ENCODE results near the gene EIF4E2.

Gene EIF4E2

GRCh38 chr2:232575404-232575746 lies 24.9 kb downstream of the EIF4E2 start:
- DNase-seq (ENCODE audit: low spot score), result no peak
- Mint-ChIP-seq H3K36me3 (ENCODE audit: low read depth) (peaks cover 35% of the 10 kb centered on the region), H3K27ac (no peak overlapping the region), H3K9me3 (no peaks in the 10 kb centered on the region), H3K27me3 (ENCODE audit: low read depth) (no peaks in the 10 kb centered on the region), H3K4me1 (ENCODE audit: low read depth) (peaks cover 7% of the 10 kb centered on the region), H3K4me3 (no peak overlapping the region)

DNA sequence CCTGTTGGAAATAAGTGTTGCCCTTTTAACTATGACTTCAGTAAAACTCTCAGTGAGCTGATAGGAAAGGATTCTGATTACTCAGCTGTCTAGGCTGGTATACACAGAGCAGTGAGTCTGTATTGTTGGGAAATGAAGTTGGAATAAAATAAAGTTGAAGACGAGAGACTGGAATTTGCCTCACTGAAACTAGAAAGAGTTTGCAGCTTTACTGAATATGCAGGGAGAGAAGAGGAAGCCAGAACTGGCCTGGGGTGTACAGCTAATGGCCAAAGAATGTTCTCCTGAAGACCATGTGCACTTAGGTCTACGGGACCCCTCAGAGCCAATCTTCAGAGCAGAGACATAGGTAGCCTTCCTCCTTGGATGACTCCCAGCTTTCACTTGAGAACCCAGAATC lies 26.5 kb downstream of the EIF4E2 start:
- no peak overlapping the region for H3K27ac Mint-ChIP-seq
- no peak overlapping the region for H3K4me3 Mint-ChIP-seq
- no peaks in the 10 kb centered on the region for H3K27me3 Mint-ChIP-seq (ENCODE audit: low read depth)
- H3K4me1 Mint-ChIP-seq (ENCODE audit: low read depth), result peaks cover 13% of the 10 kb centered on the region
- DNase-seq (ENCODE audit: low spot score), result no peak
- H3K9me3 Mint-ChIP-seq, result no peaks in the 10 kb centered on the region
- H3K36me3 Mint-ChIP-seq (ENCODE audit: low read depth), result peaks cover 44% of the 10 kb centered on the region

DNA sequence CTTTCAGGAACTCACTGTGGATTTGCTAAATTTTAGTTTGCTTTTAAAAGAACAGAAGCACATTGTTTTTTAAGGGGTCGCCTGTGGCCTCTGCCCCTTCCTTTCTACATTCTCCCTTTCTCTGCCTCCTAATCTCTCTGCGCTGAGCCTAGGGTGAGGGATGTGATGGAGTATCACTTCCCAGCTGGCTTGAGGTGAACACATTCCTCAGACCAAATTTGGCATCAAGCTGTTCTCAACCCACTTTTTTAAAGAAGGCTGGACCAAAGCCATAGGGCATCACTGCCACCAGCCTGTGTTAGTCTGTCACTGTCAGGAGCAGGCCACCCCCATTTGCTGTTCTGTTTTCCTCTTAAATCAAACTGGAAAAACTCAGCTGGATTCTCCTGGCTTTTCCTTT lies 27.4 kb downstream of the EIF4E2 start:
- Mint-ChIP-seq H3K27ac (no peak overlapping the region), H3K4me3 (no peak overlapping the region), H3K9me3 (no peaks in the 10 kb centered on the region), H3K36me3 (ENCODE audit: low read depth) (peaks cover 47% of the 10 kb centered on the region), H3K27me3 (ENCODE audit: low read depth) (no peaks in the 10 kb centered on the region), H3K4me1 (ENCODE audit: low read depth) (peaks cover 13% of the 10 kb centered on the region)
- DNase-seq (ENCODE audit: low spot score), result no peak

GRCh38 chr2:232578626-232579025 lies 28.1 kb downstream of the EIF4E2 start:
- no peak for DNase-seq (ENCODE audit: low spot score)
- Mint-ChIP-seq H3K36me3 (ENCODE audit: low read depth) (peaks cover 50% of the 10 kb centered on the region), H3K9me3 (no peaks in the 10 kb centered on the region), H3K27me3 (ENCODE audit: low read depth) (no peaks in the 10 kb centered on the region), H3K27ac (no peak overlapping the region), H3K4me3 (no peak overlapping the region), H3K4me1 (ENCODE audit: low read depth) (peaks cover 13% of the 10 kb centered on the region)

DNA sequence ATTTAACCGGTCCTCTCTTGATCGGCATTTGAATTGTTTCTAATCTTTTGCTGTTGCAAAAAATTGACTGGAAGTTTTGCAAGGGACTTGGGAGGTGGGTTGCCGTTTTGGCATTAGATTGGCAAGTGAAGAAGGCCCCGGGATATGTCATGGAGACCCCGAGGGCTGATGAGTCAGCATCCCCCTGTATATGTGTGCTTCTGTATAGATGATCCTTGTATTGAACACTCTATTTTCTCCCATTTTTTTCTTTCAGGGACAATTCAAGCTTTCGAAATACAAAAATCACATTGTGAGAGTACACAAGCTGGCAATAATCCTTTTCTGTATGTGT lies 30.1 kb downstream of the EIF4E2 start:
- Mint-ChIP-seq H3K36me3 (ENCODE audit: low read depth) (peaks cover 39% of the 10 kb centered on the region), H3K27me3 (ENCODE audit: low read depth) (no peaks in the 10 kb centered on the region), H3K9me3 (no peaks in the 10 kb centered on the region), H3K4me3 (no peak overlapping the region), H3K4me1 (ENCODE audit: low read depth) (peaks cover 13% of the 10 kb centered on the region), H3K27ac (no peak overlapping the region)
- no peak for DNase-seq (ENCODE audit: low spot score)

DNA sequence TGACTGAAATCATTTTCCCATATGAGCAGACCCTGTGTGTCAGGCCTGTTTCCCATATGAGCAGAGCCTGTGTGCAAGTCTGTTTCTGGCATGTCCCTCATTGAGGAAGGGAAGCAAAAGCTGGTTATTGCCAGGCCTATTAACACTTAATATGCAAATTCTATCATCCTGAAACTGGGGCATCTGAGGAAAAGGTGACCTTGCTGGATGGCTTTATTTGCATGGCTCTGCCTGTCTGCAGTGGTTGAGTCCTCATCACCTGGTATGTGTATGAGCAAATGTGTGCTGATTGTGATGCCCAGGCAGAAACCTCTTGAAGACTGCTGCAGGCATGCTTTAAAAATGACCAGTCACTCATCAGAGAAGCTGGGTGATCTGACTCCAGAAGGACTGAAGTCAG lies 31.2 kb downstream of the EIF4E2 start:
- Mint-ChIP-seq H3K4me1 (ENCODE audit: low read depth) (peaks cover 13% of the 10 kb centered on the region), H3K27ac (no peak overlapping the region), H3K9me3 (no peaks in the 10 kb centered on the region), H3K27me3 (ENCODE audit: low read depth) (no peaks in the 10 kb centered on the region), H3K36me3 (ENCODE audit: low read depth) (peaks cover 34% of the 10 kb centered on the region), H3K4me3 (no peak overlapping the region)
- no peak for DNase-seq (ENCODE audit: low spot score)

DNA sequence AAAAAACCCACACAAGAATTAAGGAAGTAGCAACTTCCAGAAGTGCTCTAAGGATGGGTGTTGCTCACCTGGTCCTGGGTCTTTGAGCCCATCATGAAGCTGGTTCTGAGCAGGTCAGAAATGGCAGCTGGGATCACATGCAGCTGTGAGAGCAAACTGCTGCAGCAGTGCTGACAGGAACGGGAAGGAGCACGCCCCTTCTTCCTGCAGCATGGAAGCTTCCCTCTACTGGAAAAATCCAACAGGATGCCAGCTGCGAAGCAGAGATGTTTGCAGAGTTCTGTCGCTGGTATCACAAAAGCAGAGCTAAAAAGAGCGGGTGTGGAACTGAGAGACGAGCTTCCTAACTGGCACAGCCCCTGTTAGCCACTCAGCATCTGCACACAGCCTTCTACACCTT lies 33.7 kb downstream of the EIF4E2 start:
- Mint-ChIP-seq H3K27me3 (ENCODE audit: low read depth) (no peaks in the 10 kb centered on the region), H3K4me1 (ENCODE audit: low read depth) (peaks cover 13% of the 10 kb centered on the region), H3K9me3 (no peaks in the 10 kb centered on the region), H3K4me3 (no peak overlapping the region), H3K27ac (no peak overlapping the region), H3K36me3 (ENCODE audit: low read depth) (peaks cover 23% of the 10 kb centered on the region)
- no peak for DNase-seq (ENCODE audit: low spot score)

DNA sequence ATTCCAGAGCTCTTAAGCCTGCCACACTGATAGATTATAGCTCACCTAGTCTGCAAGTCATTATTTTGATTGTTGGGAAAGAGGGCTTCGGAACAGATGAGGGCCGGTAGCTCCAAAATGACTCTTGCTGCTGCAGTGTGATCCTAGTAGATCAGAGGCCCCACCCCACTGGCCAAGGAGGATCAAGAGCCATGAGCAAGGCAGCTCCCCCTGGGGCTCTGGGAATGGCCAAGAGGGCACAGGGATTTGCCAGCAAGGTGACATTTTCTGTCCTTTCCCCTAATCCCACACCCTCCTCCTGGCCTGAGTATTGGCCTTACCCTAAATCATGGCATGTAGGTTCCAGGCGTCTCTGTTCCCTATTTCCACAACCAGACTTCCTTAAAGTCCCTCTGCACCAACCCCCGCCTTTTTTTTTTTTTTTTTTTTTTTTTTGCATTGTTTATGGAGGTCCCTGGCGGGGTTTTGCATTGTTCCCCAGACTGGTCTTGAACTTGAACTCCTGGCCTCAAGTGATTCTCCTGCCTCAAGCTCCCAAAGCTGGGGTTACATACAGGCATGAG lies 36.5 kb downstream of the EIF4E2 start:
- no peaks in the 10 kb centered on the region for H3K9me3 Mint-ChIP-seq
- no peaks in the 10 kb centered on the region for H3K4me1 Mint-ChIP-seq (ENCODE audit: low read depth)
- no peak for DNase-seq (ENCODE audit: low spot score)
- no peak overlapping the region for H3K4me3 Mint-ChIP-seq
- H3K36me3 Mint-ChIP-seq (ENCODE audit: low read depth), result peaks cover 6% of the 10 kb centered on the region
- no peaks in the 10 kb centered on the region for H3K27me3 Mint-ChIP-seq (ENCODE audit: low read depth)
- H3K27ac Mint-ChIP-seq, result no peak overlapping the region

GRCh38 chr2:232587512-232587911 lies 37.0 kb downstream of the EIF4E2 start:
- Mint-ChIP-seq H3K4me3 (no peak overlapping the region), H3K9me3 (no peaks in the 10 kb centered on the region), H3K4me1 (ENCODE audit: low read depth) (no peaks in the 10 kb centered on the region), H3K27me3 (ENCODE audit: low read depth) (no peaks in the 10 kb centered on the region), H3K36me3 (ENCODE audit: low read depth) (peaks cover 3% of the 10 kb centered on the region), H3K27ac (peak overlapping the region; percentile 8)
- no peak for DNase-seq (ENCODE audit: low spot score)

DNA sequence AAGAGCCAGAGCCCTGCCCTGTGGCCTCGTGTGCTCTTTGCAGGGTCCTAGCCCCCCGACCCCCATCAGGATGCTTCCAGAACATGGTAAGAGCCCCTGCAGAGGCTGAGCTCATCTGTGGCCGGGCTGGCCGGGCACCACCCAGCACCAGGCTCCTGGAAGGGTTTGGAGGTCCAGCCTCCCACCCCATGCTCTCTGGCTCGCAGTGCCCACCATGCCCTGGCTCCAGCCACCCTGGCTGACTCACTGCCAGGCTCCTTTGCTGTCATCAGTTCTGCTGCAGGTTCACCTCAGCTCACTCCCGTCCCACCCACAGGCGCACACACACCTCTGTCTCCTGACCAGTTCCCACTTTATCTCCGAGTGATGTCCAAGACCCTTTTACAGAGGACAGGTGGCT lies 37.5 kb downstream of the EIF4E2 start:
- peaks cover 3% of the 10 kb centered on the region for H3K4me1 Mint-ChIP-seq (ENCODE audit: low read depth)
- no peak for DNase-seq (ENCODE audit: low spot score)
- no peaks in the 10 kb centered on the region for H3K9me3 Mint-ChIP-seq
- no peak overlapping the region for H3K4me3 Mint-ChIP-seq
- no peaks in the 10 kb centered on the region for H3K27me3 Mint-ChIP-seq (ENCODE audit: low read depth)
- no peak overlapping the region for H3K27ac Mint-ChIP-seq
- peaks cover 3% of the 10 kb centered on the region for H3K36me3 Mint-ChIP-seq (ENCODE audit: low read depth)

GRCh38 chr2:232588680-232589585 lies 38.4 kb downstream of the EIF4E2 start:
- no peaks in the 10 kb centered on the region for H3K9me3 Mint-ChIP-seq
- H3K4me1 Mint-ChIP-seq (ENCODE audit: low read depth), result peaks cover 6% of the 10 kb centered on the region
- H3K36me3 Mint-ChIP-seq (ENCODE audit: low read depth), result no peaks in the 10 kb centered on the region
- H3K27me3 Mint-ChIP-seq (ENCODE audit: low read depth), result no peaks in the 10 kb centered on the region
- H3K4me3 Mint-ChIP-seq, result no peak overlapping the region
- no peak overlapping the region for H3K27ac Mint-ChIP-seq
- no peak for DNase-seq (ENCODE audit: low spot score)

- peak overlapping the region; percentile 9 for H3K4me3 Mint-ChIP-seq
- no peaks in the 10 kb centered on the region for H3K9me3 Mint-ChIP-seq
- H3K27ac Mint-ChIP-seq, result no peak overlapping the region
- H3K36me3 Mint-ChIP-seq (ENCODE audit: low read depth), result no peaks in the 10 kb centered on the region
- no peaks in the 10 kb centered on the region for H3K27me3 Mint-ChIP-seq (ENCODE audit: low read depth)
- DNase-seq (ENCODE audit: low spot score), result no peak
- peaks cover 6% of the 10 kb centered on the region for H3K4me1 Mint-ChIP-seq (ENCODE audit: low read depth)
Observed at GRCh38 chr2:232592772-232593395, 42.4 kb downstream of the EIF4E2 start.

DNA sequence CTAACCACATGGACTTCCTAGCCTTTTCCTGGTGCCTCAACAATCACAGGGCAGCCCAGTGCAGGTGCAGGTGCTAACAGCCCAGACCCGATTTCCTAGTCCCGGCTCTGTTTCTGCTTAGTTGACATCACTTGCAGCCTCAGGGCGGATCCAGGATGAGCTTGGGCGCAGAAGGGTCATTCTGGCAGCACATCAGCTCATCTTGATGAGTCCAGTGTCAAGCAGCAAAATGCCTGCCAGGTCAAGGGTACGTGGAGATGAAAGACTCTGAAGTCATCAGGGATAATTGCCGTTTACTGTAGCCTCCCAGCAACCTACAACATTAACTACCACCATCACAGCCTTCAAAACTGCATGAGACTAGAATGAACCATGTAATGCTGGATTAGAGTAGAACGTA lies 43.5 kb downstream of the EIF4E2 start:
- no peaks in the 10 kb centered on the region for H3K9me3 Mint-ChIP-seq
- no peak overlapping the region for H3K4me3 Mint-ChIP-seq
- no peaks in the 10 kb centered on the region for H3K27me3 Mint-ChIP-seq (ENCODE audit: low read depth)
- no peak for DNase-seq (ENCODE audit: low spot score)
- H3K27ac Mint-ChIP-seq, result no peak overlapping the region
- H3K4me1 Mint-ChIP-seq (ENCODE audit: low read depth), result peaks cover 6% of the 10 kb centered on the region
- no peaks in the 10 kb centered on the region for H3K36me3 Mint-ChIP-seq (ENCODE audit: low read depth)

- no peak for DNase-seq (ENCODE audit: low spot score)
- Mint-ChIP-seq H3K36me3 (ENCODE audit: low read depth) (no peaks in the 10 kb centered on the region), H3K4me3 (no peak overlapping the region), H3K27me3 (ENCODE audit: low read depth) (no peaks in the 10 kb centered on the region), H3K27ac (no peak overlapping the region), H3K4me1 (ENCODE audit: low read depth) (peaks cover 6% of the 10 kb centered on the region), H3K9me3 (no peaks in the 10 kb centered on the region)
Observed at GRCh38 chr2:232597362-232598079, 47.0 kb downstream of the EIF4E2 start.
